ENCODE data around the gene NIN.

Gene NIN

GRCh38 chr14:50795142-50795541, 35.8 kb downstream of the NIN start:
- Histone ChIP-seq H3K4me3 (ENCODE audit: low read length) (no peak overlapping the region), H3K36me3 (ENCODE audit: control insufficient read depth, insufficient read depth, low read length) (no peaks in the 10 kb centered on the region), H3K9me3 (ENCODE audit: control insufficient read depth, low read length) (no peaks in the 10 kb centered on the region), H3K9ac (ENCODE audit: low read length) (no peak overlapping the region), H3K4me1 (ENCODE audit: control insufficient read depth, insufficient read depth, low read length) (no peaks in the 10 kb centered on the region), H3K27me3 (ENCODE audit: control insufficient read depth, insufficient read depth, low read length) (no peaks in the 10 kb centered on the region)

- H3K9me3 ChIP-seq (ENCODE audit: control insufficient read depth, low read length), result no peaks in the 10 kb centered on the region
- H3K9ac ChIP-seq (ENCODE audit: low read length), result no peak overlapping the region
- no peaks in the 10 kb centered on the region for H3K27me3 ChIP-seq (ENCODE audit: control insufficient read depth, insufficient read depth, low read length)
- no peaks in the 10 kb centered on the region for H3K4me1 ChIP-seq (ENCODE audit: control insufficient read depth, insufficient read depth, low read length)
- H3K36me3 ChIP-seq (ENCODE audit: control insufficient read depth, insufficient read depth, low read length), result no peaks in the 10 kb centered on the region
- no peak overlapping the region for H3K4me3 ChIP-seq (ENCODE audit: low read length)
Observed at GRCh38 chr14:50794068-50794645, 36.8 kb downstream of the NIN start.

DNA sequence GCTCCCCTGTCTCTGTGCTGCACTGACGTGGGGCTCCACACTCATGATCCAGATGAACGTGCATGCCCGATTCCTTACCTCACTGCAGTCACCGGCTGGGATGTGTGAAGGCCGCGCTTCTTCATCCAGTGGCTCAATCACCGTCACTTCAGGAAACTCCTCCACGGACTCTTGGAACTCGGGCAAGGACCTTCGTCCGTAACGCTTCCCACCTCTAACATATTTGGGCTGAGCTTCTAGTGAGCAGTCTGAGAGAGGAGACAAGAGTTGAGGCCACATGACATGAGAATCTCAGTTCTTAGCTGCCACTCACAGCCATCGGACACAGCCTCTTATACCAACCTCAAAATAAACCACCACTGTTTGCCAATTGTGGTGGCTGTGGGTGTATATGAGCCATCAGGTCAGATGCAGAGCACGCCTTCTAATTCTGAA, 38.3 kb downstream of the NIN start:
- Histone ChIP-seq H3K36me3 (ENCODE audit: control insufficient read depth, insufficient read depth, low read length) (no peaks in the 10 kb centered on the region), H3K9me3 (ENCODE audit: control insufficient read depth, low read length) (no peaks in the 10 kb centered on the region), H3K27me3 (ENCODE audit: control insufficient read depth, insufficient read depth, low read length) (no peaks in the 10 kb centered on the region), H3K4me3 (ENCODE audit: low read length) (no peak overlapping the region), H3K9ac (ENCODE audit: low read length) (no peak overlapping the region), H3K4me1 (ENCODE audit: control insufficient read depth, insufficient read depth, low read length) (no peaks in the 10 kb centered on the region)

DNA sequence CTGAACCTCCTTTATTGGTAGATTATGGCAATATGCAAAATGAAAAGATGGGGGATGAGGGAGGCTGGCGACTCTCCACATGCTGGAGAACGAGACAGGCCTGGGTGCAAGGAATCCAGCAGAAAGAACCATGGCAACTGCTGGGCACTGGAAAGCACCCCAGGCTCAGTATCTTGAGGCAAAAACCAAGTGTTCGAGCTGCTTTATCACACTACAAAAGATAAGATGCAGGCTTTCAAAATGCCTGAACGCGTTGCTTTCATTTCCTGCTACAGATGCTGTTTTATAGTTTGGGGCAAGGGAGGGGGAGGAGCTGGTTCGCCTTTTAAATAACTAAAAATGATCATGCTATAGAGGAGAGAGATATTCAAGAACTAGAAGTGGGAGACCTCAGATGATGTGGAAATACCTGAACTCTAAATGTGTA, 38.9 kb downstream of the NIN start:
- no peaks in the 10 kb centered on the region for H3K4me1 ChIP-seq (ENCODE audit: control insufficient read depth, insufficient read depth, low read length)
- H3K4me3 ChIP-seq (ENCODE audit: low read length), result no peak overlapping the region
- H3K9me3 ChIP-seq (ENCODE audit: control insufficient read depth, low read length), result no peaks in the 10 kb centered on the region
- H3K27me3 ChIP-seq (ENCODE audit: control insufficient read depth, insufficient read depth, low read length), result no peaks in the 10 kb centered on the region
- H3K9ac ChIP-seq (ENCODE audit: low read length), result no peak overlapping the region
- H3K36me3 ChIP-seq (ENCODE audit: control insufficient read depth, insufficient read depth, low read length), result no peaks in the 10 kb centered on the region

DNA sequence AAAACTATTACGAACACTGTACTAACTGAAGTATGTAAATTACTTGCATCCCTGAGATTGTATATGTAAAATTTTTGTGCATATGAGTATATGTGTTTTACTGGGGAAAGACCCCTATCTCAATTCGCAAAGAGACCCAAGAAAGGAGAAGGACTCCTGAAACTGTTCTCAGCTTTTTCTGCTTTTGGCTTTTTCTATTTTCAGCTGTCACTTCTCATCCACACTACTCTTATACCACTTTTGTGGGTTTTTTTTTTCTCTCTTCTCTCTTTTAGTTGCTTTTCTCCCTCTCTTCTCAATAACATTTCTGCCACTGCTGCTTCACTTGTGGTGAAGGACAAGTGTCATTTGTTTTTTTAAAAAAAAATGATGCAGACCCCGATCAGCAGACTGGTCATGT, 39.8 kb downstream of the NIN start:
- Histone ChIP-seq H3K4me1 (ENCODE audit: control insufficient read depth, insufficient read depth, low read length) (no peaks in the 10 kb centered on the region), H3K4me3 (ENCODE audit: low read length) (no peak overlapping the region), H3K9me3 (ENCODE audit: control insufficient read depth, low read length) (no peaks in the 10 kb centered on the region), H3K27me3 (ENCODE audit: control insufficient read depth, insufficient read depth, low read length) (no peaks in the 10 kb centered on the region), H3K9ac (ENCODE audit: low read length) (no peak overlapping the region), H3K36me3 (ENCODE audit: control insufficient read depth, insufficient read depth, low read length) (no peaks in the 10 kb centered on the region)

DNA sequence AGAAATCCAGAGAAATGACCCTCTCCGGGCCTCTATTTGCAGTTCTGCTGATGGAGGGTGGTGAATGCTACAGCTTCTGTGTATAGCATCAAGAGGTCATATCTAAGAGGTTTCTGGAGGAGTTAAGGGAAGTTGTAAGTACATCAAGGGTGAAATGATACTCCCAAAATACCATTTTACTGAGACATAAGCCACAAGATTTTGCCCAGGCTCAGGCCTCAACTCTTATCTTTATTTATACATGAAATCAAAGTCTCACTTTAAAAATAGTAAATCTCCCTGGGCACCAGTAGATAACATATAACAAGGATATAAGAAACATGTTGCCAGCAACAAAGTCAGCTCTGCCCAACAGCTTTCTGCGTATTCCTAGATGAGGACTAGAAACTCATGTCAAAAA, 40.4 kb downstream of the NIN start:
- Histone ChIP-seq H3K36me3 (ENCODE audit: control insufficient read depth, insufficient read depth, low read length) (no peaks in the 10 kb centered on the region), H3K27me3 (ENCODE audit: control insufficient read depth, insufficient read depth, low read length) (no peaks in the 10 kb centered on the region), H3K4me1 (ENCODE audit: control insufficient read depth, insufficient read depth, low read length) (no peaks in the 10 kb centered on the region), H3K9me3 (ENCODE audit: control insufficient read depth, low read length) (no peaks in the 10 kb centered on the region), H3K4me3 (ENCODE audit: low read length) (no peak overlapping the region), H3K9ac (ENCODE audit: low read length) (no peak overlapping the region)

GRCh38 chr14:50786751-50787464, 44.1 kb downstream of the NIN start:
- H3K4me3 ChIP-seq (ENCODE audit: low read length), result no peak overlapping the region
- no peak overlapping the region for H3K9ac ChIP-seq (ENCODE audit: low read length)
- H3K4me1 ChIP-seq (ENCODE audit: control insufficient read depth, insufficient read depth, low read length), result no peaks in the 10 kb centered on the region
- H3K9me3 ChIP-seq (ENCODE audit: control insufficient read depth, low read length), result no peaks in the 10 kb centered on the region
- H3K36me3 ChIP-seq (ENCODE audit: control insufficient read depth, insufficient read depth, low read length), result no peaks in the 10 kb centered on the region
- H3K27me3 ChIP-seq (ENCODE audit: control insufficient read depth, insufficient read depth, low read length), result no peaks in the 10 kb centered on the region

DNA sequence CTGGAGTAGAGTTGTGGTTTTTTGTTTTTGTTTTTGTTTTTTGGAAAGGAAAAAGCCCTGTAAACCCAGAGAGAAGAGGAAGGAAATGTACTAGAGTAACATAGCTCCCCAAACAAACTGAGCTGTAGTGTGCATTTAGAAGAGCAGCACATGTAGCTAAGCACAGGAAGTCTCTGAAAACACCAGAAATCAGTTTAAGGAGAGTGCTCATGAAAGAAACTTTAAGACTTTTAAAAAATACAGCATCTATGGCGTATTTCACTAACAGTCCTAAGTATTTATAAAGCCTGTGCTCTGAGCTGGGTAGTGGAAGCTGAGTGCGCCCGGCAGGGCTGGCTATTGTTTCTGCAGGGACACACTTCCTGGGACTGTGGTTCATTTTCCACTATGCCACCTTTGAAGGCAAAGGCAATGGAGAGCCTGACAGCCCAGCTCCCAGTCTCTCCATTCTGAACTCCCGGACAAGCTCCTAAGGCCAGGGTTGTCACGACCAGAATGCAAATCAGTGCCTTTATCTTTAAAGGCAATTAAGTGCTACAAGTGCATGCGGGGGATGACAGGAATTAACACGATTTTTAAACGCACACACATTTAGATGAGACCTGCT, 45.4 kb downstream of the NIN start:
- H3K27me3 ChIP-seq (ENCODE audit: control insufficient read depth, insufficient read depth, low read length), result no peaks in the 10 kb centered on the region
- no peak overlapping the region for H3K4me3 ChIP-seq (ENCODE audit: low read length)
- no peaks in the 10 kb centered on the region for H3K36me3 ChIP-seq (ENCODE audit: control insufficient read depth, insufficient read depth, low read length)
- H3K9ac ChIP-seq (ENCODE audit: low read length), result no peak overlapping the region
- H3K4me1 ChIP-seq (ENCODE audit: control insufficient read depth, insufficient read depth, low read length), result no peaks in the 10 kb centered on the region
- no peaks in the 10 kb centered on the region for H3K9me3 ChIP-seq (ENCODE audit: control insufficient read depth, low read length)

DNA sequence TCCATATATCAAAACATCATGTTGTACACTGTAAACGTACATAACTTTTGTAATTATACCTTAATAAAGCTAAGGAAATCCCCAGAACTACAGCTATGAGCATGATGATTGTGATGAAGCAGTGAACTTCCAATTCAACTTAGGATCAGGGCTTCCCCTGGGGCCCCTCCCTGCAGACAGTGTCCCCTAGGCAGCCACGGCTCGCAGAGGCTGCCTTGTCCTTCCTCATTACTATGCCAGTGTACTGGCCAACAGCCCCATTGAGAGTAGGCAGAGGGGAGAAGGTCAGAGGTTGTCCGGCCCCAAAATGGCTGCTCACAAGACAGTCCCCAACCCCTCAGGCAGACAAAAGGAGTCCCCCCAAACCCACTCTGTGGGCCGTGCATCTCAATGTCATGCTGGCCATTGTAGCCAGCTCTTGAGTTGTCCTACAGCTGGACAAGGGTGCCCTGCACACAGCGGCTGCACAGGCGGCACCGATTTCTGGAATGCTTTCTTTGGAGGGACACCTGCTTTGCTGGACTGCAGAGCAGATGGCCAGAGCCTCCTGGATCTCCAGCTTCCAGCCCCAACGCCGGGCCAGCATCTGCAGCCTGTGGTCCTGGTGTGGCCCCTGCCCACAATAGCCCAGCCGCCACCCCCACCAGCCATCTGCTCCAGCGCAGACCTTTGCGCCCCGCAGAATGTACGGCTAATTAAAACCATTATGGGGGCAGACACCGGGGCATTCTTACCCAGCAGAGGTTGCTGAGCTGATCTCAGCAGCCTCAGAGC, 46.1 kb downstream of the NIN start:
- H3K27me3 ChIP-seq (ENCODE audit: control insufficient read depth, insufficient read depth, low read length), result no peaks in the 10 kb centered on the region
- H3K4me3 ChIP-seq (ENCODE audit: low read length), result no peak overlapping the region
- H3K9me3 ChIP-seq (ENCODE audit: control insufficient read depth, low read length), result no peaks in the 10 kb centered on the region
- H3K4me1 ChIP-seq (ENCODE audit: control insufficient read depth, insufficient read depth, low read length), result no peaks in the 10 kb centered on the region
- H3K9ac ChIP-seq (ENCODE audit: low read length), result no peak overlapping the region
- no peaks in the 10 kb centered on the region for H3K36me3 ChIP-seq (ENCODE audit: control insufficient read depth, insufficient read depth, low read length)

GRCh38 chr14:50783563-50783962, 47.4 kb downstream of the NIN start:
- Histone ChIP-seq H3K36me3 (ENCODE audit: control insufficient read depth, insufficient read depth, low read length) (no peaks in the 10 kb centered on the region), H3K27me3 (ENCODE audit: control insufficient read depth, insufficient read depth, low read length) (no peaks in the 10 kb centered on the region), H3K4me3 (ENCODE audit: low read length) (no peak overlapping the region), H3K9ac (ENCODE audit: low read length) (no peak overlapping the region), H3K4me1 (ENCODE audit: control insufficient read depth, insufficient read depth, low read length) (no peaks in the 10 kb centered on the region), H3K9me3 (ENCODE audit: control insufficient read depth, low read length) (no peaks in the 10 kb centered on the region)

- Histone ChIP-seq H3K27me3 (ENCODE audit: control insufficient read depth, insufficient read depth, low read length) (no peaks in the 10 kb centered on the region), H3K36me3 (ENCODE audit: control insufficient read depth, insufficient read depth, low read length) (no peaks in the 10 kb centered on the region), H3K4me3 (ENCODE audit: low read length) (no peak overlapping the region), H3K4me1 (ENCODE audit: control insufficient read depth, insufficient read depth, low read length) (no peaks in the 10 kb centered on the region), H3K9ac (ENCODE audit: low read length) (no peak overlapping the region), H3K9me3 (ENCODE audit: control insufficient read depth, low read length) (no peaks in the 10 kb centered on the region)
Observed at GRCh38 chr14:50780393-50780792, 50.6 kb downstream of the NIN start.
